Astrocyte of the spinal cord (primary cell): Measurements from ENCODE around the gene FRRS1.

Experiments used
- DNase-seq: peaks from one replicate; pipeline ENCODE4 v3.0.0; 2011; ENCODE audit warnings: low read depth, low spot score
- H3K4me3 ChIP-seq: 2 replicates; pipeline ENCODE4 v1.5.1; 2011; ENCODE audit warnings: low read depth, mild to moderate bottlenecking, low read length, moderate library complexity
- in situ Hi-C: cut with HindIII; loops from 2 replicates; pipeline ENCODE4 v1.10.0; 2017; ENCODE audit warnings: low sequenced_read_pairs
- TF ChIP-seq, protein P1 (sequence below): IDR thresholded peaks from 2 replicates; pipeline ENCODE4 v1.5.1; 2012; ENCODE audit warnings: low read depth, mild to moderate bottlenecking, low read length, inconsistent platforms

The FRRS1 gene

DNA sequence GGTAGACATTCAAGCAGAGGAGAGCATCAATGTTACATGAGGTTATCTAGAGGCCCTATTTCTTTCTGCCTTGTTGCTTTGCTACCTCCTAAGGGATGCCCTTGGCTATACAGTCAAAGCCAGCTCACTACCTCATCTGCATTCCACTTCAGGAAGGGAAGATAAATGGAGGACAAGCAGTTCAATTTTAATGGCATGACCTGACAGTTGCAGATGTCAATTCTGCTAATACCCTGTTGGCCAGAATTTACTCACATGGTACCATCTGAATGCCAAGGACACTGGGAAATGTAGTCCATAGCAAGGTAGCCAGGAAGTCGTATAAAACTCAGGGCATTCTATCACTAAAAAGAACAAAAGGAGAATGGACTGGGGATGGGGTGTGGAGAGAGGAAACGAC, 89.0 kb downstream of the FRRS1 start:
- in situ Hi-C loops = no loop called here
- no peak overlapping the region for H3K4me3 ChIP-seq
- TF ChIP-seq, protein P1, sequence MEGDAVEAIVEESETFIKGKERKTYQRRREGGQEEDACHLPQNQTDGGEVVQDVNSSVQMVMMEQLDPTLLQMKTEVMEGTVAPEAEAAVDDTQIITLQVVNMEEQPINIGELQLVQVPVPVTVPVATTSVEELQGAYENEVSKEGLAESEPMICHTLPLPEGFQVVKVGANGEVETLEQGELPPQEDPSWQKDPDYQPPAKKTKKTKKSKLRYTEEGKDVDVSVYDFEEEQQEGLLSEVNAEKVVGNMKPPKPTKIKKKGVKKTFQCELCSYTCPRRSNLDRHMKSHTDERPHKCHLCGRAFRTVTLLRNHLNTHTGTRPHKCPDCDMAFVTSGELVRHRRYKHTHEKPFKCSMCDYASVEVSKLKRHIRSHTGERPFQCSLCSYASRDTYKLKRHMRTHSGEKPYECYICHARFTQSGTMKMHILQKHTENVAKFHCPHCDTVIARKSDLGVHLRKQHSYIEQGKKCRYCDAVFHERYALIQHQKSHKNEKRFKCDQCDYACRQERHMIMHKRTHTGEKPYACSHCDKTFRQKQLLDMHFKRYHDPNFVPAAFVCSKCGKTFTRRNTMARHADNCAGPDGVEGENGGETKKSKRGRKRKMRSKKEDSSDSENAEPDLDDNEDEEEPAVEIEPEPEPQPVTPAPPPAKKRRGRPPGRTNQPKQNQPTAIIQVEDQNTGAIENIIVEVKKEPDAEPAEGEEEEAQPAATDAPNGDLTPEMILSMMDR = no peak
- no peak for DNase-seq

DNA sequence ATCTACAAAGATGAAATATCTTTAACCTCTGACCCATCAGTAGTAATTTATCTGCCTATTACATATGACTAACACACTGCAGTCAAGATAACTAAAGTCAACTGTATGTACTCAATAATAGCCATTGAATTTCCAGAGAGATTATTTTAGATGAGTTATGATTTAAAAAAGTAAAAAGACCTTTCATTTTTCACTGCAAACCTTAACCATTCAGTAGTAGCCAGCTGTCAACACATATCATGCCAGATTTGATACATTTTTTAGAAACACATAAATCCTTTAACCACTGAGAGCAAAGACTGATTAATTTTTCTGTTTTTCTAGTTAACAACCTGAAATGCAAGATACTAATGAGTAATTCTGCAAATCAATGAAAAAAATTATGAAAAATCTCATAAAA, 89.6 kb downstream of the FRRS1 start:
- DNase-seq = no peak
- in situ Hi-C loops = no loop called here

DNA sequence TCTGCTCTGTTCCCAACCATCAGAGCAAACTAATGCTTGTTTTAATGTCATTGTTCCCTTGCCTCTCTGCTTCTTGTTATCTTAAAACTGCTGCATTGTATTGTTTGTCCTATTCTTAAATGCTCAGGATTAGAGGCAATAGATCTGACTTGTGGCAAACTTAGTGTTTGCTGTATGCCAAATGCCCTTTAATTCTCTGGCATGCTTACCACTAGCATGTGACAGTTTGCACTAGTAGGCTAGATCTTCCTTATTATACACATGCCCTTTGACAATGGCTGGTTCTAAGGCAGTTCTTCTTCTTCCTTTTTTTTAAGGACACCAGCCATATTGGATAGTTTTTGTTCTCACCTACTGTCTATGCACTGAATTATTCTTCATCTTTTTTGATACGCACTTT, 90.4 kb downstream of the FRRS1 start:
- no peak for DNase-seq

More for the DNA sequence above, 89.6 kb downstream of the FRRS1 start:
- TF ChIP-seq, protein P1 = no peak
- no peak overlapping the region for H3K4me3 ChIP-seq

DNA sequence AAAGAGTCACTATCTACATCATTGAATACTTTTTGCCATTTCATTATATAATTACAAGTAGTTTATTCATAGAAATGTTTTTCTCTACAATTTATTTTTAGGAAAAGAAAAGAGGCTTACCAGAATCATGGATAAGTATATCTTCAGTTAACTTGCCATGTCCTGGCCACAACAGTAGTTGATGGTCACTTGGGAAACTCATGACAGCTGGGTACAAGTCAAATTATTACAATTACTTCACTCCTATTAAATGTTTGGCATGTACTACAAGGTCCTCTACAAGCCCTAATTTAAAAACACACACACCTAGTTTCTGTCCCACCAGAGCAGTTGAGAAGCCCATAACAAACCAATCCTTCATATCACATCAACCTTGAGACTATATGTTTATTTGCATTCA, 91.1 kb downstream of the FRRS1 start:
- in situ Hi-C loops = no loop called here
- TF ChIP-seq, protein P1 = no peak
- H3K4me3 ChIP-seq = no peak overlapping the region
- DNase-seq = no peak

More for the DNA sequence above, 90.4 kb downstream of the FRRS1 start:
- in situ Hi-C loops = no loop called here
- no peak overlapping the region for H3K4me3 ChIP-seq
- TF ChIP-seq, protein P1 = no peak

DNA sequence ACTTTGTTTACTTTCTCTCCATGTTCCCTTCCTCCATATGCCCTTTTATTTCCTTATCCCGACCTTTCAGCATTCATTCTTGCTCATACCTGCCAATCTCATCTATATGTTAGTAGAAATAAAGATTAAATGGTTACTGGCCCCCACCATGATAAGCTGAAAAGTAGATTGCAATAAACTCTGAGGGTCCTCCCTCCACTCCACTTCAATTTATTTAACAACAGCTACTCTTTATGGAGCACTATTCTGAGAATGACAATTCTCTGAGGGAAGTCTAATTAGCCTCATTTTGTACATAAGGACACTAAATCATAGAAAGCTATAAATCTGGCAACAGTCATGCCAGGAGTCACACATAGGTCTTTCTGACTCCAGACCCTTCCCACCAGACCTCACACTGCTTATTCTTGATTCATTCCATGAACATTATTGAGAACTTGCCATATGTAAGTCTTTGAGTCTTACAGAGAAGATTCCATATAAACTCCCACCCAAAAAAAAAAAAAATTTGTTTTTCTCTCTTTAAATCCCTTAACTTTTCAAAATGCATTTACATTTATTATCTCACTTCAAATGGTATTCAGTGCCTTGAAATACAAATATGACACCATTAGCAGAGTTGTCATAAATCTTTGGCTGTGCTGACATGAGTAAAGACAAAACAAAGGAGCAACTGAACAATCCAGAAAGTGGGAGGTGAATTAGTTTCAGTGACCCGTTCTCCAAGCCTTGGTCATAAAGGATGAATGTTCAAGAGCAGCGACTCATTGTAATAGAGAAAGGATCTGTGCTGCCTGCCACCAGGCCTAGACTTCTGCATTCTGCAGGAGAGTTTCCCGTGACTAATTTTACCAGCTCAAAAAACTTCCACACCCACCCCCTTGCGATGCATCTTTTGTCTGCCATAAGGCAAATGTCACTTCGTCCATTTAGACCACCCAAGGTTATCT, 92.0 kb downstream of the FRRS1 start:
- DNase-seq = no peak
- no peak overlapping the region for H3K4me3 ChIP-seq
- TF ChIP-seq, protein P1 = no peak
- in situ Hi-C loops = no loop called here

DNA sequence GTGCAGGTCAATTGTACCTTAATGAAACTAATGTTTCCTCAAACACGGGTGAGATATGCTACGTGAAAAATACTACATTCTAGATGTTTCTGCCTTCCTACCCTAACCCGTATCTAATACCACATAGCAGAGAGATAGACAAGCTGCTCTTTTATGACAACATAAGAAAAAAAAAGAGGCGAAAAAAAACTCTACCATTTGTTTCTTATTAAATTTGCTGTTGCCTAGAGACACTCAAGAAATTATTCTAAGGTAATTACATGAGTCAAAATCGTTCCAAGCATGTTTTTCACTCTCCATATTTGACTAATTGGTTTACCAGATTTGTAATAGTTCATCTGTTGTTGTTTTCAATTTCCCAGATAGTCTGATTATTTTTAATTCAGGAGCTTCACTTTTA, 93.1 kb downstream of the FRRS1 start:
- in situ Hi-C loops = no loop called here
- TF ChIP-seq, protein P1 = no peak
- H3K4me3 ChIP-seq = no peak overlapping the region
- no peak for DNase-seq
